ENCODE results near the gene CIITA.

DNA sequence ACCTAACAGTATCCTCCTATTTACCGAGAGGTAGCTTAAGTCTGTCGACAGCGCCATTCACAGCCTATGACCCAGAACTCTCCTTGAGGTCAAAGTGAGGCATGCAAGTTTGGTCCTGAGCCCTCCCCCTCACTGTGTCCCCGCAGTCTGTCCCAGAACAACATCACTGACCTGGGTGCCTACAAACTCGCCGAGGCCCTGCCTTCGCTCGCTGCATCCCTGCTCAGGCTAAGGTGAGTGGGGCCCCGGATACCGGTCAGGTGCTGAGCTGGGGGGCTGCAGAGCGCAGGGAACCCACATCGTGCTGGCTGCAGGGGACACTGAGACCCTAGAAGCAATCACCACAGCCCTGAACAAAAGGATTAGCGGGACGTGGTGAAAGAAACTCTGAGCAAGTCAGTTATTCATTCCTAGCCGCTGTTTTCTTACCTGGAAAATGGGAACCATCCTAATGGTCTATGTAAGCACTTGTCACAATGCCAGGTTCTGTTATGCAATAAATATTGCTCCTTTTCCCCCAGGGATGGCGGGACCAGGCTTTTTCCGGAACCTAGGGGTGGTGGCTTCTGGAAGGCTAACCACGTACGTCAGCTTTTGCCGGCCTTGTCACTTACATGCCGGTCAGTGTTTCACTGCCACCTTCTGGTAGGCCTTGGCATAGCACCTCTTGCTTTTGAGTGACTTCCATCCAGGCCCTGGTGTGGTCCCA lies 41.4 kb downstream of the CIITA start:
- TF ChIP-seq, protein P1, sequence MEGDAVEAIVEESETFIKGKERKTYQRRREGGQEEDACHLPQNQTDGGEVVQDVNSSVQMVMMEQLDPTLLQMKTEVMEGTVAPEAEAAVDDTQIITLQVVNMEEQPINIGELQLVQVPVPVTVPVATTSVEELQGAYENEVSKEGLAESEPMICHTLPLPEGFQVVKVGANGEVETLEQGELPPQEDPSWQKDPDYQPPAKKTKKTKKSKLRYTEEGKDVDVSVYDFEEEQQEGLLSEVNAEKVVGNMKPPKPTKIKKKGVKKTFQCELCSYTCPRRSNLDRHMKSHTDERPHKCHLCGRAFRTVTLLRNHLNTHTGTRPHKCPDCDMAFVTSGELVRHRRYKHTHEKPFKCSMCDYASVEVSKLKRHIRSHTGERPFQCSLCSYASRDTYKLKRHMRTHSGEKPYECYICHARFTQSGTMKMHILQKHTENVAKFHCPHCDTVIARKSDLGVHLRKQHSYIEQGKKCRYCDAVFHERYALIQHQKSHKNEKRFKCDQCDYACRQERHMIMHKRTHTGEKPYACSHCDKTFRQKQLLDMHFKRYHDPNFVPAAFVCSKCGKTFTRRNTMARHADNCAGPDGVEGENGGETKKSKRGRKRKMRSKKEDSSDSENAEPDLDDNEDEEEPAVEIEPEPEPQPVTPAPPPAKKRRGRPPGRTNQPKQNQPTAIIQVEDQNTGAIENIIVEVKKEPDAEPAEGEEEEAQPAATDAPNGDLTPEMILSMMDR (IDR thresholded peaks at IDR 0.05) = peak; percentile 91 to 99 (median 97)
- no peak for TF ChIP-seq POLR2A (IDR thresholded peaks at IDR 0.05)

Data from heart left ventricle (tissue), 13 donors.